Activated gamma-delta T cell (primary cell): ENCODE measurements around the gene CLIC3.
"Not testable (repeated sequence)": the region's sequence is repeated elsewhere in the genome, so short reads cannot be mapped to it uniquely, and the experiment has no call there.

Experiments used
- DNase-seq: peaks from one replicate; lab custom pipeline; 2025; lab: John Stamatoyannopoulos, UW

The CLIC3 gene

GRCh38 chr9:137017071-137017470, 20.7 kb upstream of the CLIC3 start:
- no peak for DNase-seq

DNA sequence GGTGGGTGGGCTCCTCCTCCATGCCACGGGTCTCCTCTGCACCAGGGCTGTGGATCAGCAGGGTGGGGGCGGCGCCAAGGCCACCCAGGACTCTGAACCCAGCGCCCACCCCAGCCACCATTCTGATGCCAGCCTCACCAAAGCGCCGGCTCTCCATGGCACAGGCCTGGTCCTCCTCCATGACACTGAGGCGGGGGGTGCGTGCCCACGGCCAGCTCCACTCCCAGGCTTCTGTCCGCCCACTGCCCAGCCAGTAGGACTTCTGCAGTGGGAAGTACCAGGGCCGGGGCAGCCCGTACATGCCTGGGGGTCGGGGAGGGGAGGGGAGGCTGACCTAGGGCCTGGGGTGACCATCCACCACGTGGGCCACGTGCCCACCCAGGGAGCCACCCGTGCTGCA, 20.1 kb upstream of the CLIC3 start:
- no peak for DNase-seq

- no peak for DNase-seq
Observed at GRCh38 chr9:137015976-137016375, 19.6 kb upstream of the CLIC3 start.

DNA sequence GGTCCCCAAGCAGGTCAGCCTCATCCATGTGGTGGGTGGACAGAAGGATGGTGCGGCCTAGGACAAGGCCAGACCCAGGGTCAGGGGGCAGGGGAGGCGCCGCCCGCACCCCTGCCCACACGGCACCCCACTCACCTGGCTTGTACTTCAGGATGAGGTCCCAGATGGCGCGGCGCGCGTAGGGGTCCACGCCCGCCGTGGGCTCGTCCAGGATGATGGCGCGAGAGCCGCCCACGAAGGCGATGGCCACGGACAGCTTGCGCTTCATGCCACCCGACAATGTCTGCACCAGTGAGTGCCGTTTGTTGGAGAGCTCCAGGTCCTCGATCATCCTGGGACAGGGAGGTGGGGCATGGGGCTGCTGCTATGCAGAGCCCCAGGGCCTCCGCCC, 19.2 kb upstream of the CLIC3 start:
- no peak for DNase-seq

DNA sequence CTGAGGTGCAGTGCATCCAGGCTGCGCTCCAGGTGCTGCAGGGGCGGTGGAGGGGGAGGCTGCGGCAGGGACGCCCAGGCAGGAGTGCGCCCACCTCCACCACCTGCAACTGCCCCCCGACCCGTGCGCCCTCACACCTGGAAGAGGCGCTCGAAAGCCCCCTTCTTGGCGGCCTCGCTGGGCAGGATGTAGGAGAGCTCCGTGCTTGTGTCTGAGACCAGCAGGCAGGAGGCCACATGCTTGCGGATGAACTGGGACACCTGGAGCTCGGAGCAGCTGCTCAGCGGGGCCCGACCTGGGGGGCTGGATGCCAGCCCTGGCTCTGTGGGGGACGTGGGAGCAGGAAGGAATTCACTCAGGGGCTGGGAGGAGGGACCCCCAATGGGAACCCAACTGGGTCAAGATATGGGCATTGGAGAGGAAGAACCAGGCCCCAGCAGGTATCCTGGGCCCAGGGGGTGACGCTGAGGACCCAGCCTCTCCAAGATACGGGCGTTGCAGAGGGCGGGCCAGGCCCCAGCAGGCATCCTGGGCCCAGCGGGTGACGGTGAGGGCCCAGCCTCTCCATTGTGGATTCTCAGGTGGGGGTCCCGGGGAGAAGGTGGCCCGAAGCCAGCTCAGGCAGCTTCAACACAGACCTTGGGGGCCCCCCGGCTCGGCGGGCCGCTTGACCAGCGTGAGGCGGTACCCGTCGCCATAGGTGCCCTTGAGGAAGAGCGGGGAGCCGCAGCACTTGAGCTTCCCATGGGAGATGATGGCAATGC, 18.6 kb upstream of the CLIC3 start:
- DNase-seq: no peak

DNA sequence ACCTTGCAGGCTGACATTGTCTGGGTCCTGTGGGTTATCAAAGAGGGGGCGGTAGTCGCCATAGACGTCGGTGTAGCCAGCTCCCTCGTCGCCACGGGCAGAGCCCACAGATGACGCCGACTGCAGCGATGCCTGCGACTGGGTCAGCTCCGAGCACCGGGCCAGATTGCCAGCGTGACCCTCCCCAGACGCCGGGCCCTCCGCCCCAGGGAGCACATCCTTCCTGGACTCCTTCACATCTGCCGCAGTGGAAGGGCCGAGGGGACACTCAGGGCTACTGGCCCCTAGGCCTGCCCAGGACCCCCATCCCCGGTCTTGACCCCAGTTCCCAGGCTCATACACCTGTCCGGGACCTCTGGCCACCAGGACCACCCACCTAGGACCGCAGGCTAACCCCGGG, 17.8 kb upstream of the CLIC3 start:
- DNase-seq: no peak

GRCh38 chr9:137013571-137013940, 17.2 kb upstream of the CLIC3 start:
- no peak for DNase-seq

GRCh38 chr9:137012694-137013570, 16.6 kb upstream of the CLIC3 start:
- no peak for DNase-seq

DNA sequence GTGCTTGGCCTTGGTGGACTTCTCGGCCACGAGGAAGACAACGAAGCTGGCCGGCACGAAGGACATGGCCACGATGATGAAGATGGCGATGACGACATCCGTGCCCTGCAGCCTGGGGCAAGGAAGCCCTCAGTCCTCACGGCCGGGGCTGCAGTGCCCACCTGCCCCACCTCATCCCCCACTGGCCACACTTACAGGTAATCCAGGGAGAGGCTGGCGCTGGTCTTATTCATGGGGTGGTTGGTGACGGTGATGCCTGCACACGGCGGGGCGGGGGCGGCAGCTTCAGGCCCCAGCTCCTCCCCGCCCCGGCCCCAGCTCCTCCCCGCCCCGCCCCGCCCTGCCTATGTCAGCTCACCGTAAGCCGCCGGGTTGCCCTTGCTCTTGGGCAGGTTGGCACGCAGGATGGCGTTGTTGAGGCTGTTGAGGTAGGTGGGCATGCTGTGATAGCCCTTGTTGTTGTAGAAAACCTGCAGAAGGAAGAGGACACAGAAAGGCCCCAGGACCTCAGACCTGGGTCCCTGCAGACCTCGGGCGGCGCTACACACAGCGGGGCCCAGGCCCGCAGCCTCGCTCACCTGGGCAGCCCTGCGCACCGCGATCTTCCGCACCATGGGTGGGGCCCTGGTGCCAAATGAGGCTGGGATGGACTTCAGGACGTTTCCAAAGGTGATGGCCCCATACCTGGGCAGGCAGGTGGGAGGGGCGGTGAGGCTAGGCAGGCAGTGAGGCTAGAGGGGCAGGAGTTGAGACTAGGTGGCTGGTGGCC, 15.7 kb upstream of the CLIC3 start:
- DNase-seq: no peak

- DNase-seq: no peak
Observed at GRCh38 chr9:137011156-137011555, 14.8 kb upstream of the CLIC3 start.

DNA sequence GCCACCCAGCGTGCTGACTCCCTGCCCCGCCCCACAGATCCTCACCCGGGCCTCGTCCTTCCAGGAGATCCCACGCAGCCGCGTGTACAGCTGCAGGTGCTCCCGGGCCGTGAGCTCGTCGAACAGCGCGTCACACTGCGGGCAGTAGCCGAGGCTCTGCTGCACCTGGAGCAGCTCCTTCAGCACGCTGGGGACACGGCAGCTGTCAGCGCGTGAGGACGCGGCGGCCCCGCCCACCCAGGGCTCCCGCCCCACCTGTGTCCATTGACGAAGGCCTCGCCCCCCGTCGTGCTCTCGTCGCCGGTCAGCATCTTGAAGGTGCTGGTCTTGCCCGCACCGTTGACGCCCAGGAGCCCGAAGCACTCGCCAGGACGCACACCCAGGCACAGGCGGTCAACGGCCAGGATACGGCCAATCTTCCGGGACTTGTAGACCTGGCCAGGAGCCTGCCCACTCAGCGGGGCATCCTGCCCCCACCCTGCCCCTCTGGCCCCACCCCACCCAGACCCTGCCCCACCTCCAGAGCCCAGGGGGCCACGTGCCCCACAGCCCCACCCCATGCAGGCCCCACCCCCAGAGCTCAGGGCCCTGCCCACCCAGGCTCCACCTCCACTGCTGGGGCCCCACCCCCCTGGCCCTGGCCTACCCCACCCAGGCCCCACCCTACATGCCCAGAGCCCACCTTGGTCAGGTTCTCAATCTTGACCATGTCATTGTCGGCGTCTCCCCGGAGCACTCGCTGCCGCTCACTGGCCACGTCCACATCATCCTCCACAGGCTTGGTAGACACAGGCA, 13.8 kb upstream of the CLIC3 start:
- DNase-seq: no peak

DNA sequence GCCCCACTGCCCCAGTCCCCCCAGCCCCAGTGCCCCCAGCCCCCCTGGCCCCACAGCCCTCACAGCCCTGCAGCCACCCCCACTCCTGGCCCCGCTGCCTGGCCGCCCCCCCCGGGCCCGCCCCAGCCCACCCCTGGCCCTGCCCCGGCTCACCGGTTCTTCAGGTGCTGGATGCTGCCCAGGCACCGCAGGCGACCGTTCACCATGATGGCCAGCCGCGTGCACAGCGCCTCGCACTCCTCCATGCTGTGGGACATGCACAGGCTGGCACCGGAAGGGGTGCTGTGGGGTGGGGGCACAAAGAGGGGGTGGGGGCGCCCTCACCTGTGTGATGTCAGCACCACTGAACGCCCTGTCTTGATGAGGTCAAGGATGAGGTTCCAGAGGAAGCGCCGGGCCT, 12.8 kb upstream of the CLIC3 start:
- no peak for DNase-seq

DNA sequence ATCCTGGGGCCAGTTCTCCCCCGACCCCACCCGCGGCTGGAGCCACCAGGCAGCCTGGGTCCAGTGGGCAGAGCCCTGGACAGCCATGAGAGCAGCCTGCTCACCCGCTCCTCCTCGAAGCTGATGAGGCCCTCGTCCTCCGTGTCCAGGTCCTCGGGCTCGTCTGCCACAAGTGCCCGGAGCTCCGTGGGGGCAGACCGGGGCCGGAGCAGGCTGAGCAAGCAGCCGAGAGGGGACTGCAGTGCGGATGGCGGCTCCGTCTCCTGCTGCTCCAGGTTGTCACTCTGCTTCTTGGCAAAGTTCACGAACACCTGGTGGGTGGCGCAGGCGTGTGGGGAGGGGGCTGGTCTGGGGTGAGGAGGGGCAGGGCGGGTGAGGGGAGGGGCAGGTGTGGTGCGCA, 11.9 kb upstream of the CLIC3 start:
- DNase-seq: no peak

DNA sequence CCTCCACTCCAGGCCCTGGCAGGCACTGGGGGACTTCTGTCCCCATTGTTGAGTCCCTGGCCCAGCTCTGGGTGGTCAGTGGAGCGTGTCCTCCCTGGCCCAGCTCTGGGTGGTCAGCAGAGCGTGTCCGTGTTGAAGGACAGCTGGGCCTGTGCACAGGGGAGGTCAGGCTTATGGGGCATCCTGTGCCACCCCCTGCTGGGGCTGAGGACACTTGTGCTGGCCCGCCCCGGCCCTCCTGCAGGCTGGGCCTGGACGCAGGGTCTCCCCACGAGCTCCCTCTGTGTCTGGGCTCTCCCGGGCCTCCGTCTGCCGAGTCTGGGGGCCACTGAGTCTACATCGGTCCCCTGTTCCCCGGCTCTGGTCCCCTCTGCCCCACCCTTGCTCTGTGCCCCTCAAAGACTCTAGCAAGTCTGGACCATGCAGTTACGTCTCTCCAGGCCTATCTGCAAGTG, 11.5 kb upstream of the CLIC3 start:
- no peak for DNase-seq

- DNase-seq: no peak
Observed at GRCh38 chr9:137007108-137007815, 10.9 kb upstream of the CLIC3 start.

- no peak for DNase-seq
Observed at GRCh38 chr9:137006116-137007003, 10.0 kb upstream of the CLIC3 start.

DNA sequence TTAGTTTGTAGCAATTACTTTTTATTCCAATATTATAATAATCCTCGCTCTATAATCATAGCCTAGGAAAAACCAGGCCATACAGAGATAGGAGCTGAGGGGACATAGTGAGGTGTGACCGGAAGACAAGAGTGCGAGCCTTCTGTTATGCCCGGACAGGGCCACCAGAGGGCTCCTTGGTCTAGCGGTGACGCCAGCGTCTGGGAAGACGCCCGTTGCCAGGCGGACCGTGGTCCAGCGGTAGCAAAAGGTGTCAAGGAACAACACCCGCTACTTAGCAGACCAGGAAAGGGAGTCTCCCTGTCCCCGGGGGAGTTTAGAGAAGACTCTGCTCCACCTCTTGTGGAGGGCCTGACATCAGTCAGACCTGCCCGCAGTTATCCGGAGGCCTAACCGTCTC, 7.9 kb upstream of the CLIC3 start:
- DNase-seq: not testable (repeated sequence)

DNA sequence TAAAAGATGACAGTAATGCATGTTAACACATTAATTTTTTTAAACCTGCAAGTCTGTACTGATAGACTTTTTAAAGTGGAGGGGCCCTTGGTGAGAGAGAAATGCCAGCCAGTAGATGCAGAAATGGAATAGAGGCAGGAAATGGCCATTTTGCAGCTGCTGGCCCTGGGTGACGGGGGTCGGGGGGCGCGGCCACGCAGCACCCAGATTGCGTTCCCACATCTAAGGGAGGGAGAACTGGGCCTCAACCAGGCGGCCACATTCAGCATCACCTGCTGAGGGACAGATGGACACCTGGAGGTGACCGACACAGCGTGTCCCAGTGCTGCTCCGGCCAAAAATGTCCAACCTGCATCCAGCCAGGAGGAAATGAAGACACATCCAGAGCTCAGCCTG, 6.3 kb upstream of the CLIC3 start:
- DNase-seq: no peak

- no peak for DNase-seq
Observed at GRCh38 chr9:137001857-137002645, 5.7 kb upstream of the CLIC3 start.
